ENCODE results near the gene MAP3K7. TPM values are rescaled to one million over a fixed set of nuclear protein-coding genes. Genes with fewer than 3 reads are reported as not detected.

The MAP3K7 gene
- total RNA-seq, 2 donors from 2014 or later, result 17.1 to 17.5 TPM

- peaks cover 46% of the 10 kb centered on the region for H3K36me3 ChIP-seq
- TF ChIP-seq CTCF (IDR thresholded peaks at IDR 0.05), result no peak
- no peaks in the 10 kb centered on the region for H3K9me3 ChIP-seq
- H3K4me1 ChIP-seq, result no peaks in the 10 kb centered on the region
- no peaks in the 10 kb centered on the region for H3K27me3 ChIP-seq
- no peak for DNase-seq (ENCODE audit: low spot score)
- H3K4me3 ChIP-seq, result no peak overlapping the region
- no peak overlapping the region for H3K27ac ChIP-seq
These were observed 63.0 kb downstream of the MAP3K7 start for GRCh38 chr6:90523779-90524310.

GRCh38 chr6:90521955-90522354 lies 64.9 kb downstream of the MAP3K7 start:
- no peaks in the 10 kb centered on the region for H3K9me3 ChIP-seq
- H3K4me1 ChIP-seq, result no peaks in the 10 kb centered on the region
- no peak overlapping the region for H3K27ac ChIP-seq
- H3K4me3 ChIP-seq, result no peak overlapping the region
- DNase-seq (ENCODE audit: low spot score), result no peak
- TF ChIP-seq CTCF (IDR thresholded peaks at IDR 0.05), result no peak
- H3K36me3 ChIP-seq, result peaks cover 57% of the 10 kb centered on the region
- no peaks in the 10 kb centered on the region for H3K27me3 ChIP-seq

GRCh38 chr6:90516074-90516660 lies 70.7 kb downstream of the MAP3K7 start:
- peaks cover 75% of the 10 kb centered on the region for H3K36me3 ChIP-seq
- DNase-seq (ENCODE audit: low spot score), result no peak

GRCh38 chr6:90514496-90514895 lies 72.4 kb downstream of the MAP3K7 start:
- Histone ChIP-seq H3K27me3 (no peaks in the 10 kb centered on the region), H3K9me3 (no peaks in the 10 kb centered on the region), H3K4me1 (no peaks in the 10 kb centered on the region), H3K4me3 (no peak overlapping the region), H3K27ac (no peak overlapping the region), H3K36me3 (peaks cover 61% of the 10 kb centered on the region)
- TF ChIP-seq CTCF (IDR thresholded peaks at IDR 0.05), result no peak
- DNase-seq (ENCODE audit: low spot score), result no peak

More at GRCh38 chr6:90516074-90516660, 70.7 kb downstream of the MAP3K7 start:
- Histone ChIP-seq H3K27ac (no peak overlapping the region), H3K4me1 (no peaks in the 10 kb centered on the region), H3K9me3 (no peaks in the 10 kb centered on the region), H3K27me3 (no peaks in the 10 kb centered on the region), H3K4me3 (no peak overlapping the region)
- no peak for TF ChIP-seq CTCF (IDR thresholded peaks at IDR 0.05)

GRCh38 chr6:90508753-90509152 lies 78.1 kb downstream of the MAP3K7 start:
- no peaks in the 10 kb centered on the region for H3K9me3 ChIP-seq
- no peak overlapping the region for H3K4me3 ChIP-seq
- H3K36me3 ChIP-seq, result peaks cover 18% of the 10 kb centered on the region
- no peaks in the 10 kb centered on the region for H3K27me3 ChIP-seq
- TF ChIP-seq CTCF (IDR thresholded peaks at IDR 0.05), result no peak
- no peak overlapping the region for H3K27ac ChIP-seq
- no peak for DNase-seq (ENCODE audit: low spot score)
- H3K4me1 ChIP-seq, result no peaks in the 10 kb centered on the region
